Measurements from ENCODE around the gene KIF9. TPM values are rescaled to one million over a fixed set of nuclear protein-coding genes. Genes with fewer than 3 reads are reported as not detected.
"Not testable (repeated sequence)": the region's sequence is repeated elsewhere in the genome, so short reads cannot be mapped to it uniquely, and the experiment has no call there.

KIF9 gene
- total RNA-seq, 2 experiments from 2014 or later: 3.7 to 5.8 TPM

DNA sequence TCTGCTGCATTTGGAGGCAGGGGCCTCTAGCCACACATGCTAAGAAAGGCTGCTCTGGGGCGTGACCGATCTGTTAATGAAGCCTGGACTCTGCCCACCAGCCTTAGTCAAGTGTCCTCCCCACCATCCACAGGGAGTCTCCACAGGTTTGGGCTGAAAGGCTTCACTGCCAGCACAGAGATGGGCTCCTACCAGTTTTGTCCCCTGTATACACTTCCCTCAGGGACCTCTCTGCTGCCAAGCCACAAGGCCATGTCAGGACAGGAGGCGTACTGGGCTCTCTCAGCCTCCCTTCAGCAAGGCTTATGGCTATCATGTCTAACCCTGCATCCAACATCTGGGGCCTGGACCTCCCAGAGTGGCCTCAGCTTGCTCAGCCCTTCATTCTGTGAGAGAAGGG is 23.5 kb downstream of the KIF9 start:
- no peak for ATAC-seq
- Mint-ChIP-seq H3K36me3 (no peaks in the 10 kb centered on the region), H3K4me1 (no peaks in the 10 kb centered on the region), H3K27ac (no peak overlapping the region), H3K27me3 (no peaks in the 10 kb centered on the region), H3K4me3 (no peak overlapping the region), H3K9me3 (ENCODE audit: low read depth) (no peaks in the 10 kb centered on the region)
- no peak for DNase-seq
- CTCF ChIA-PET: no interaction called here

GRCh38 chr3:47256331-47256730 is 26.3 kb downstream of the KIF9 start:
- ATAC-seq; DNase-seq; H3K9me3 Mint-ChIP-seq (ENCODE audit: low read depth); H3K4me1 Mint-ChIP-seq; H3K36me3 Mint-ChIP-seq; H3K27ac Mint-ChIP-seq; H3K4me3 Mint-ChIP-seq; H3K27me3 Mint-ChIP-seq; CTCF ChIA-PET: not testable (repeated sequence)

GRCh38 chr3:47251689-47252088 is 30.9 kb downstream of the KIF9 start:
- DNase-seq (no peak), ATAC-seq (no peak)
- no peak overlapping the region for H3K27ac Mint-ChIP-seq
- no peaks in the 10 kb centered on the region for H3K27me3 Mint-ChIP-seq
- H3K9me3 Mint-ChIP-seq (ENCODE audit: low read depth): no peaks in the 10 kb centered on the region
- H3K4me1 Mint-ChIP-seq: no peaks in the 10 kb centered on the region
- H3K36me3 Mint-ChIP-seq: no peaks in the 10 kb centered on the region
- no peak overlapping the region for H3K4me3 Mint-ChIP-seq
- CTCF ChIA-PET: interaction anchor here (0.9 kb wide), 1 partner anchor 10 kb away, joined by 3 read pairs; no protein-coding TSS in a partner anchor

DNA sequence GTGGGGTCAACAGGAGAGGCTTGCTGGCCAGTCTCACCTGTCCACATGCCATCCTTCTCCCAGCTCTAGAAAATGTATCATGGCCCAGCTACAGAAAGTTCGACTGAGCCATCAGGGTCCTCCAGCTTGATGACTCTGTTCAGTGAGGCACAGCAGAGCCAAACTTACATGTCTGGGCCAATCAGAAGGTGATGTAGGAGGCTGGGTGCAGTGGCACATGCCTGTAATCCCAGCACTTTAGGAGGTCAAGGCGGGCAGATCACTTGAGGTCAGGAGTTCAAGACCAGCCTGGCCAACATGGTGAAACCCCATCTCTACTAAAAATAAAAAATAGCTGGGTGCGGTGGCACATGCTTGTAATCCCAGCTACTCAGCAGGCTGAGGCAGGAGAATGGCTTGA is 31.5 kb downstream of the KIF9 start:
- H3K4me3 Mint-ChIP-seq; ATAC-seq; H3K9me3 Mint-ChIP-seq (ENCODE audit: low read depth); H3K27ac Mint-ChIP-seq; DNase-seq; H3K4me1 Mint-ChIP-seq; CTCF ChIA-PET; H3K36me3 Mint-ChIP-seq; H3K27me3 Mint-ChIP-seq: not testable (repeated sequence)

DNA sequence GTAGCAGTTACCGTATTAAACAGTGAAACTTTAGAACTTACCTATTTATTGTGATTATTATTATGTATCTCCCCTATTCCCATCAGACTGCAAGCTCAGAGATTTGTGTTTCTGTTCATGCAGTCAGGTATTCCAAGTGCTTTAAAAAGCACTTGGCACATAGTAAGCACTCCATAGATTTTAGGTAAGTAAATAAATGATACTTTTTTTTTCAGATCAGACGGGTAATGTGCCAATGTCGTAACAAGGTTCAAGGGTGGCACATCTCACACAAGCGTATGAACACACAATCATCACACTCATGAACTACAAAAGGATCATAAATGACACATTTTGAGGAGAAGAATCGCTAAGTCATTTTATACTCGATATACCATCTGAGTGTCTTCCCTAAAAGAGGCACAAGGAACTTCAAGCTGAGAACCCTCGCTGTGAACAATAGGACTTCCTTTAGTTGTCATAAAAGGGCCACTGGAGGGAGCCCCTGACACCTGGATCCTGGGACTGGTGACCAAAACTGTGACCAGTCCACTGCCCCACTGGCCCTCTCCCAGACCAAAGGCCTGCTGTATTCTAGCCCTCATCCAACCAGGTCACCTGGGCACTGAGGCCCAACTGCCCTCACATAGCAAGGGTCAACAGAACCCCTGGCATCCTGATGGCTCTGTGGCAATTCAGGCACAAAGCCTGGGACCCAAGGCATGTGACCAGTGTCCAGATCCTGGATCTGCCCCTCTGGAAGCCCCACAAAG is 32.1 kb downstream of the KIF9 start:
- Mint-ChIP-seq H3K9me3 (ENCODE audit: low read depth) (no peaks in the 10 kb centered on the region), H3K4me1 (peaks cover 2% of the 10 kb centered on the region), H3K27me3 (no peaks in the 10 kb centered on the region), H3K36me3 (no peaks in the 10 kb centered on the region), H3K27ac (no peak overlapping the region), H3K4me3 (no peak overlapping the region)
- CTCF ChIA-PET: no interaction called here
- ATAC-seq: no peak
- no peak for DNase-seq

DNA sequence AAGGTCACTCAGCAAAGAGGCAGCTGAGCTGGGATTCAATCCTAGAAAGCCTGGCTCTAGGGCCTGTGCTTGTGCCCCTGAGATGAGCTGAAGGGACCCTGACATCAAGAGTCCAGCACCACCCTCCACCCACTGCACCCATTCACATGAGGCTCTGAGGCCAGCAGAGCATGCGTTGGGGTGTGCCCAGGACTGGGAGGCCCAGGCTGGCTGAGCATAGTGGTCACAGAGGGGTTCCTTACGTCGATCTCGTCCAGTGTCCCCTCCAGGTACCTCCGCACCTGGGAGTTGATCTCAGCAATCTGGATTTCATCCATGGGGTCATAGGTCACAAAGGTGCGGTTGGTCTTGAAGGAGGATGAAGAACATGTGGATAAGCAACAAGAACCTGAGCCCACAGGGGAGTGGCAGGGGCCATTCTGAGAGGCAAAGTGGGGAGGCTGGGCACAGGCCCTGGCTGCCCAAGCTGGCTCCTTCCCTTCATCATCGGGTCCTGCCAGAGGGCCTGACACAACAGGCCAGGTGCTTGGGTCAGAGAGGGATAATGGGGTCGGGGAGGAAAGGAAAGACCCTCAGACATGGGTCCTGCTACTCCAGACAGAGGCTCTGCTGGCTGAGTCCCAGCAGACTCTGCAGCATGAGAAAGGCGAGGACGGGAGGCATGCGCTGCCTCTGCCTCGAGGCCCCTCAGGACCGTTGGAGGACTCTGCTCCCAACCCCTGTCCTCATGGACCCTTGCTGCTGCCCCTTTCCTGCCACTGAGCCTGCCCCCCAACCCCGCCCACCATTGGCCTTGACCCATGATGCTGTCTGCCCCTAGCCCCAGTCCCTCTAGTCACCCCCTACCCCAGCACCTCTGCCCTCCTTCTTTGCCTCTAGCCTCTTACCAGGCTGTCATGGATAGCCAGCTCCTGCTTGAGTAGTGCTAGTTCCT is 35.2 kb downstream of the KIF9 start:
- ATAC-seq: no peak
- CTCF ChIA-PET: no interaction called here
- H3K4me3 Mint-ChIP-seq: no peak overlapping the region
- no peaks in the 10 kb centered on the region for H3K9me3 Mint-ChIP-seq (ENCODE audit: low read depth)
- no peak overlapping the region for H3K27ac Mint-ChIP-seq
- no peak for DNase-seq
- H3K27me3 Mint-ChIP-seq: no peaks in the 10 kb centered on the region
- peaks cover 6% of the 10 kb centered on the region for H3K4me1 Mint-ChIP-seq
- no peaks in the 10 kb centered on the region for H3K36me3 Mint-ChIP-seq

- Mint-ChIP-seq H3K4me3 (no peak overlapping the region), H3K27me3 (no peaks in the 10 kb centered on the region), H3K4me1 (peaks cover 6% of the 10 kb centered on the region), H3K36me3 (no peaks in the 10 kb centered on the region), H3K27ac (no peak overlapping the region), H3K9me3 (ENCODE audit: low read depth) (no peaks in the 10 kb centered on the region)
- ATAC-seq (no peak), DNase-seq (no peak)
- CTCF ChIA-PET: no interaction called here
Observed at GRCh38 chr3:47245271-47245670, 37.3 kb downstream of the KIF9 start.

- Mint-ChIP-seq H3K9me3 (ENCODE audit: low read depth) (no peaks in the 10 kb centered on the region), H3K4me3 (no peak overlapping the region), H3K4me1 (peaks cover 6% of the 10 kb centered on the region), H3K36me3 (no peaks in the 10 kb centered on the region), H3K27ac (no peak overlapping the region), H3K27me3 (no peaks in the 10 kb centered on the region)
- no peak for ATAC-seq
- DNase-seq: no peak
- CTCF ChIA-PET: interaction anchor here (1.0 kb wide), 1 partner anchor 23 kb away, joined by 3 read pairs; no protein-coding TSS in a partner anchor
Observed at GRCh38 chr3:47244531-47245100, 38.0 kb downstream of the KIF9 start.

GRCh38 chr3:47243419-47244147 is 39.0 kb downstream of the KIF9 start:
- Mint-ChIP-seq H3K36me3 (no peaks in the 10 kb centered on the region), H3K27ac (no peak overlapping the region), H3K4me3 (no peak overlapping the region), H3K4me1 (peaks cover 6% of the 10 kb centered on the region), H3K27me3 (no peaks in the 10 kb centered on the region), H3K9me3 (ENCODE audit: low read depth) (no peaks in the 10 kb centered on the region)
- CTCF ChIA-PET: interaction anchor here (0.9 to 1.0 kb wide), 2 partner anchors 22 to 27 kb away, joined by 3 to 4 read pairs; no protein-coding TSS in a partner anchor
- DNase-seq (no peak), ATAC-seq (no peak)

DNA sequence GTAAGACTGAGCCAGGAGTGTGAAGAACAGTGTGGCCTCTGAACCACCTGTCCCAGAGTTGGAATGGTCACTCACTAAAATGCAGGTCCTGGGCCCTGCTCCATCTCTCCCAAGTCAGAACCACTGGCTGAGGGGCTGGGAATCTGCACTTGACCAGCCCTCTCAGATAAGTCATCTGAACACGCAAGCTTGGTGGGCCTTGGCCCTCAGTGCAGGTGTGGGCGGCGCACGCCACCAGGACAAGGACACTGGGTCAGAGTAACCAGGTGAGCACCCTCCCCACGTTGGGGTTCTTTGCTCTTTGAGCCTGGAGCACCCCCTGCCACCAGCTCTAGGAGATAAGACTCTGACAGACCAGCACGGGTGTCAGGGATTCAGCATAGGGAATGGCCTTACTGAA is 42.7 kb downstream of the KIF9 start:
- Mint-ChIP-seq H3K27me3 (no peaks in the 10 kb centered on the region), H3K4me3 (no peak overlapping the region), H3K4me1 (no peaks in the 10 kb centered on the region), H3K27ac (no peak overlapping the region), H3K36me3 (no peaks in the 10 kb centered on the region), H3K9me3 (ENCODE audit: low read depth) (no peaks in the 10 kb centered on the region)
- ATAC-seq: no peak
- DNase-seq: no peak
- CTCF ChIA-PET: no interaction called here

GRCh38 chr3:47238017-47238416 is 44.6 kb downstream of the KIF9 start:
- no peaks in the 10 kb centered on the region for H3K9me3 Mint-ChIP-seq (ENCODE audit: low read depth)
- no peak overlapping the region for H3K4me3 Mint-ChIP-seq
- DNase-seq: no peak

GRCh38 chr3:47228088-47228487 is 54.5 kb downstream of the KIF9 start:
- Mint-ChIP-seq H3K4me3 (no peak overlapping the region), H3K27ac (no peak overlapping the region), H3K4me1 (peaks cover 8% of the 10 kb centered on the region), H3K9me3 (ENCODE audit: low read depth) (no peaks in the 10 kb centered on the region), H3K27me3 (no peaks in the 10 kb centered on the region), H3K36me3 (no peaks in the 10 kb centered on the region)
- DNase-seq (no peak), ATAC-seq (no peak)
- CTCF ChIA-PET: no interaction called here

More at GRCh38 chr3:47238017-47238416, 44.6 kb downstream of the KIF9 start:
- CTCF ChIA-PET: no interaction called here
- H3K27ac Mint-ChIP-seq: no peak overlapping the region
- H3K27me3 Mint-ChIP-seq: no peaks in the 10 kb centered on the region
- no peaks in the 10 kb centered on the region for H3K4me1 Mint-ChIP-seq
- H3K36me3 Mint-ChIP-seq: no peaks in the 10 kb centered on the region
- no peak for ATAC-seq

- no peaks in the 10 kb centered on the region for H3K36me3 Mint-ChIP-seq
- no peak for DNase-seq
- ATAC-seq: no peak
- H3K27me3 Mint-ChIP-seq: no peaks in the 10 kb centered on the region
- no peak overlapping the region for H3K4me3 Mint-ChIP-seq
- peaks cover 8% of the 10 kb centered on the region for H3K4me1 Mint-ChIP-seq
- no peaks in the 10 kb centered on the region for H3K9me3 Mint-ChIP-seq (ENCODE audit: low read depth)
- CTCF ChIA-PET: interaction anchor here (1.4 kb wide), 1 partner anchor 63 kb away, joined by 3 read pairs; the partner anchor contains the start of gene SETD2
- H3K27ac Mint-ChIP-seq: no peak overlapping the region
Observed at GRCh38 chr3:47227678-47228077, 54.9 kb downstream of the KIF9 start.
